T1000 (cell line): ENCODE measurements around the gene PARP2.
"Not testable (repeated sequence)": the region's sequence is repeated elsewhere in the genome, so short reads cannot be mapped to it uniquely, and the experiment has no call there.

ENCODE experiments used
- DNase-seq: peaks from one replicate; lab custom pipeline; 2025; ENCODE audit warnings: mixed read lengths; lab: John Stamatoyannopoulos, UW

The PARP2 gene

GRCh38 chr14:20347747-20348146 lies 4.3 kb downstream of the PARP2 start:
- DNase-seq, result no peak

GRCh38 chr14:20350282-20350681 lies 6.8 kb downstream of the PARP2 start:
- no peak for DNase-seq

- no peak for DNase-seq
Measured at GRCh38 chr14:20350860-20351259, 7.4 kb downstream of the PARP2 start.

GRCh38 chr14:20356422-20356821 lies 13.0 kb downstream of the PARP2 start:
- no peak for DNase-seq

GRCh38 chr14:20358474-20358873 lies 15.0 kb downstream of the PARP2 start:
- DNase-seq, result not testable (repeated sequence)

- DNase-seq, result no peak
Measured at GRCh38 chr14:20365928-20366327, 22.5 kb downstream of the PARP2 start.

GRCh38 chr14:20372796-20373195 lies 29.4 kb downstream of the PARP2 start:
- DNase-seq, result no peak

- no peak for DNase-seq
Measured at GRCh38 chr14:20375471-20375870, 32.0 kb downstream of the PARP2 start.

- DNase-seq, result no peak
Measured at GRCh38 chr14:20376071-20376588, 32.7 kb downstream of the PARP2 start.

- no peak for DNase-seq
Measured at GRCh38 chr14:20377171-20377570, 33.7 kb downstream of the PARP2 start.

GRCh38 chr14:20379743-20380142 lies 36.3 kb downstream of the PARP2 start:
- DNase-seq, result no peak

- no peak for DNase-seq
Measured at GRCh38 chr14:20380681-20381080, 37.2 kb downstream of the PARP2 start.

GRCh38 chr14:20381341-20381740 lies 37.9 kb downstream of the PARP2 start:
- DNase-seq, result no peak

GRCh38 chr14:20382526-20382925 lies 39.1 kb downstream of the PARP2 start:
- no peak for DNase-seq

- no peak for DNase-seq
Measured at GRCh38 chr14:20383032-20383431, 39.6 kb downstream of the PARP2 start.

GRCh38 chr14:20383636-20384035 lies 40.2 kb downstream of the PARP2 start:
- DNase-seq, result no peak

- DNase-seq, result no peak
Measured at GRCh38 chr14:20384321-20384720, 40.9 kb downstream of the PARP2 start.

GRCh38 chr14:20384886-20385285 lies 41.5 kb downstream of the PARP2 start:
- no peak for DNase-seq

- no peak for DNase-seq
Measured at GRCh38 chr14:20386276-20386855, 42.9 kb downstream of the PARP2 start.

- DNase-seq, result no peak
Measured at GRCh38 chr14:20387576-20387975, 44.1 kb downstream of the PARP2 start.

GRCh38 chr14:20388159-20388558 lies 44.7 kb downstream of the PARP2 start:
- no peak for DNase-seq

GRCh38 chr14:20391505-20391904 lies 48.1 kb downstream of the PARP2 start:
- no peak for DNase-seq

- no peak for DNase-seq
Measured at GRCh38 chr14:20397511-20397910, 54.1 kb downstream of the PARP2 start.

GRCh38 chr14:20400589-20400964 lies 57.1 kb downstream of the PARP2 start:
- no peak for DNase-seq
